Mesothelial cell of epicardium (in vitro differentiated cells): ENCODE data around the gene LHFPL3. TPM values are rescaled to one million over a fixed set of nuclear protein-coding genes. Genes with fewer than 3 reads are reported as not detected.

Source experiments
- DNase-seq, 2 experiments: peaks; one replicate each; pipeline ENCODE4 v3.0.0; 2021; ENCODE audit warnings: low spot score in 2 of 2; ENCODE audit not compliant: unreplicated experiment in 2 of 2
- H3K27ac Mint-ChIP-seq: 2 replicates; pipeline ENCODE4 v1.8.0; 2021; ENCODE audit warnings: mixed read lengths
- H3K27me3 Mint-ChIP-seq: 2 replicates; pipeline ENCODE4 v1.8.0; 2021; ENCODE audit warnings: low read depth, mixed read lengths
- H3K36me3 Mint-ChIP-seq: 2 replicates; pipeline ENCODE4 v1.8.0; 2021; ENCODE audit warnings: mixed read lengths
- H3K4me1 Mint-ChIP-seq: 2 replicates; pipeline ENCODE4 v1.8.0; 2021; ENCODE audit warnings: mixed read lengths
- H3K4me3 Mint-ChIP-seq: 2 replicates; pipeline ENCODE4 v1.8.0; 2021; ENCODE audit warnings: mild to moderate bottlenecking, moderate library complexity, mixed read lengths
- H3K9me3 Mint-ChIP-seq: 2 replicates; pipeline ENCODE4 v1.8.0; 2021; ENCODE audit warnings: mixed read lengths
- total RNA-seq: library from RNA; stranded (reverse); gene quantifications from 3 replicates; pipeline ENCODE4 v1.2.1, GENCODE V29; 2021
- TF ChIP-seq, protein P1 (sequence below): fragments of 200-600 bp; sonication (generic); IDR thresholded peaks from one replicate; pipeline ENCODE4 v1.5.0; 2021; ENCODE audit warnings: antibody characterized with exemption; ENCODE audit not compliant: unreplicated experiment

The LHFPL3 gene
- total RNA-seq, 1 donor from 2014 or later = not detected

DNA sequence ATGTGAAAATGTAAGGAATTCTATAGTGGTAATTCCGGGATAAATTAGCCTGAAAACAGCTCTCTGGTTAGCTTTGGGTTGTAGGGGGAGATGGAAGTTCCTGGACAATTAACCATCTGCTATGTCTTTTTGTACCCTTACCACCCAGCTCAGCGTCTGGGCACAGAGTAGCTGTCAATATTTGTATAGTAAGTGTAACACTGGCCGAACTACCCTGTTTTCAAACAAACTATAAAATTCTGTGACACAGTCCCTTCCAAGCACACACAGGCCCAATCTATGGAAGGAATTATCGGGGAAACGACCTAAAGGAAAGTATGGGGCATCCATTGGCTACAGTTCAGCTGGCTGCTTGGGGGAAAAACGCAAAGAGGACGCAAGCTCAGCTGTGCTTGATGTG lies 869 bp upstream of the LHFPL3 start:
- Mint-ChIP-seq H3K36me3 (no peaks in the 10 kb centered on the region), H3K4me3 (peak overlapping the region; percentile 25), H3K27ac (no peak overlapping the region)

DNA sequence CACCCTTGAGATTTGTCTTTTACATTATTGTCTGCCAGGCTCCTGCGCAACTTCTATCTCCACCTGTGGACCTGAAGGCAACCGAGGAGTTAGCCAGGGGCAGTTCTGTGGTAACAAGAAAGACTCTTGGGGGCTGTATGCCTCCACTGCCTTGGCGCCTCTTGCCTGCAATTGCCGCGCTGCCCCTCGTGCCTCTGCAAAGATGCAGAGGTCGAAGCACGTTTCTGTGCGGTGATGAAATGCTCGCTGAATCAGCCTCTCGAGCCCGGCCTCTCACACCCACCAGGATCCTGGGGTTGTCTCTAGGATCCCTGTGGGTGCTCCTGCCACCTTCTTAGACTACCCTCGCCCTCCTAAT lies 486 bp upstream of the LHFPL3 start:
- Mint-ChIP-seq H3K4me3 (peak overlapping the region; percentile 31), H3K27me3 (peaks cover 95% of the 10 kb centered on the region), H3K4me1 (peaks cover 2% of the 10 kb centered on the region), H3K27ac (no peak overlapping the region), H3K9me3 (no peaks in the 10 kb centered on the region), H3K36me3 (no peaks in the 10 kb centered on the region)
- TF ChIP-seq, protein P1, sequence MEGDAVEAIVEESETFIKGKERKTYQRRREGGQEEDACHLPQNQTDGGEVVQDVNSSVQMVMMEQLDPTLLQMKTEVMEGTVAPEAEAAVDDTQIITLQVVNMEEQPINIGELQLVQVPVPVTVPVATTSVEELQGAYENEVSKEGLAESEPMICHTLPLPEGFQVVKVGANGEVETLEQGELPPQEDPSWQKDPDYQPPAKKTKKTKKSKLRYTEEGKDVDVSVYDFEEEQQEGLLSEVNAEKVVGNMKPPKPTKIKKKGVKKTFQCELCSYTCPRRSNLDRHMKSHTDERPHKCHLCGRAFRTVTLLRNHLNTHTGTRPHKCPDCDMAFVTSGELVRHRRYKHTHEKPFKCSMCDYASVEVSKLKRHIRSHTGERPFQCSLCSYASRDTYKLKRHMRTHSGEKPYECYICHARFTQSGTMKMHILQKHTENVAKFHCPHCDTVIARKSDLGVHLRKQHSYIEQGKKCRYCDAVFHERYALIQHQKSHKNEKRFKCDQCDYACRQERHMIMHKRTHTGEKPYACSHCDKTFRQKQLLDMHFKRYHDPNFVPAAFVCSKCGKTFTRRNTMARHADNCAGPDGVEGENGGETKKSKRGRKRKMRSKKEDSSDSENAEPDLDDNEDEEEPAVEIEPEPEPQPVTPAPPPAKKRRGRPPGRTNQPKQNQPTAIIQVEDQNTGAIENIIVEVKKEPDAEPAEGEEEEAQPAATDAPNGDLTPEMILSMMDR = no peak
- no peak for DNase-seq

More for the DNA sequence above, 869 bp upstream of the LHFPL3 start:
- Mint-ChIP-seq H3K27me3 (peaks cover 94% of the 10 kb centered on the region), H3K4me1 (peaks cover 2% of the 10 kb centered on the region), H3K9me3 (no peaks in the 10 kb centered on the region)
- TF ChIP-seq, protein P1 = no peak
- no peak for DNase-seq

DNA sequence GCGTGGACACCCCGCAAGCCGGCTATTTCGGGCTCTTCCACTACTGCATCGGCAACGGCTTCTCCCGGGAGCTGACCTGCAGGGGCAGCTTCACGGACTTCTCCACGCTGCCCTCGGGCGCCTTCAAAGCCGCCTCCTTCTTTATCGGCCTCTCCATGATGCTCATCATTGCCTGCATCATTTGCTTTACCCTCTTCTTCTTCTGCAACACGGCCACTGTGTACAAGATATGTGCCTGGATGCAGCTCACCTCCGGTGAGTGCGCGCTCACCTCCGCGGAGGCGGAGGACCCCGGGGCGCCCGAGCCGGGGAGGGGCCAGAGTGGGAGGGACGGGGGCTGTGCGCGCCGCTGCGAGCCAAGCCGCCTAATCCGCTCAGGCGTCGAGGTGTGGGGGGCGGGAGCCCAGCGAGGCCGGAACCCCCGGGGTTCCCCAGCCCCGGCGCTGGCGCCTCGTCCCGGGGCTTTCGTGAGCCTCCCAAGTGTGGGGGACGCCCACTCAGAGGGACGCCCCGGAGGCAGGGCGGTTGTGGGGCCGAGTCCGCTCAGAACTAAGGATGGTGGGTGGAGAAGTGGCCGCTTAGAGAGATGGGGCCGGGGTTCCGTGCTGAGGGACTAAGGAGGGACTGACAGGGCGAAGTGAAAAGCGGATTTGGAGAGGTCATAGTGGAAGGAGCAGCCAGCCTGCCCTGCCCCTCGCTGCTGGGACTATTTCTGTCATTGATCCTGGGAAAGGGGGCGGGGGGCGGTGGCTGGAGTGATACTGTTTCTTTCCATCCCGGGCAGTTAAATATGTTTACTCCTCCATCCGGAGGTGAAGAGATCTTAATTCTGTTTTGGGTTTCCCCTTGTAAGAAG lies 795 bp downstream of the LHFPL3 start:
- DNase-seq = peak in 1 of 2 experiments; percentile 37
- Mint-ChIP-seq H3K4me3 (peak overlapping the region; percentile 56), H3K27me3 (peaks cover 95% of the 10 kb centered on the region), H3K27ac (no peak overlapping the region), H3K9me3 (no peaks in the 10 kb centered on the region), H3K4me1 (peaks cover 2% of the 10 kb centered on the region), H3K36me3 (no peaks in the 10 kb centered on the region)
- TF ChIP-seq, protein P1 = no peak

DNA sequence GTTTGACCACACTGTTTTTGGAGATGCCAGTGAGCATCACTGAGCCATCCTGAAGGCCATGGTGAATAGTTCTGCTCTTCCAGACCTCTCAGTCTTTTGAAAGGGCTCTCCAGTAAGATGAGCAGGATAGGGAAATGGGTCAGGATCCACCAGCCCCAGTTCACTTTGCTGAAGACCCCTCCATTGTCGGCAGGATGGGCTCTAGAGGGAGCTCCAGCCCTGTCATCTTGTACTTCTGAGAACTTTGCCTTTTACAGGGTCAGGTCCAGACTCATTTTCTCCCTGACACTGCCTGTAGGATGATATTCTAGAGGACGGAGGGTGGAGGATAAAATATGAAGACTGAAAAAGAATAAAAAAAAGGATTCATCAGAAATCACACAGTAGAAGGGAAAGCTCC lies 13.1 kb downstream of the LHFPL3 start:
- Mint-ChIP-seq H3K9me3 (no peaks in the 10 kb centered on the region), H3K27me3 (peaks cover 41% of the 10 kb centered on the region), H3K27ac (no peak overlapping the region), H3K4me3 (no peak overlapping the region), H3K4me1 (no peaks in the 10 kb centered on the region), H3K36me3 (no peaks in the 10 kb centered on the region)
- DNase-seq = no peak
- TF ChIP-seq, protein P1 = no peak

DNA sequence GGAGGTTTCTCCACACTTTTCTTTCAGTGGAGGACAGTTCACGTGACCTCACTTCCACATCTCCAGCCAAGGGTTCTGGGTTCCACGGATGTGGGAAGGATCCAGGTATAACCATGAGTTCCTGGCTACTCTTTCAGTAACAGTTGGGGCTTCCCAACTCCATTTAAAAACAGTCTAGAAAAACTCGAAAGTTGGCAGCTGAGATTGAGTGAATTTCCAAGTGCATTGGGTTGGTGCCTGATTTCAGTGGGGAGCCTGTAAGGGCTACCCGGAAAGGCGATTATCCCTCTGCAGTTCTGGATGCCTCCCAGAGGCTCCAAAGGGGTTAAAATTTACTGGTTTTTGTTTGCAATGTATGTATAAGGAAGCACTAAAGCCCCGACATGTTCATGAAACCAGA lies 24.3 kb downstream of the LHFPL3 start:
- Mint-ChIP-seq H3K36me3 (no peaks in the 10 kb centered on the region), H3K9me3 (no peaks in the 10 kb centered on the region)
- TF ChIP-seq, protein P1 = no peak

More for the DNA sequence above, 24.3 kb downstream of the LHFPL3 start:
- no peak for DNase-seq
- Mint-ChIP-seq H3K4me3 (no peak overlapping the region), H3K27me3 (peaks cover 32% of the 10 kb centered on the region), H3K4me1 (no peaks in the 10 kb centered on the region), H3K27ac (no peak overlapping the region)
